ENCODE results near the gene MEF2C. TPM values are rescaled to one million over a fixed set of nuclear protein-coding genes. Genes with fewer than 3 reads are reported as not detected.

MEF2C gene
- polyA plus RNA-seq, 6 donors from 2014 or later, result 402 to 547 (median 433) TPM

DNA sequence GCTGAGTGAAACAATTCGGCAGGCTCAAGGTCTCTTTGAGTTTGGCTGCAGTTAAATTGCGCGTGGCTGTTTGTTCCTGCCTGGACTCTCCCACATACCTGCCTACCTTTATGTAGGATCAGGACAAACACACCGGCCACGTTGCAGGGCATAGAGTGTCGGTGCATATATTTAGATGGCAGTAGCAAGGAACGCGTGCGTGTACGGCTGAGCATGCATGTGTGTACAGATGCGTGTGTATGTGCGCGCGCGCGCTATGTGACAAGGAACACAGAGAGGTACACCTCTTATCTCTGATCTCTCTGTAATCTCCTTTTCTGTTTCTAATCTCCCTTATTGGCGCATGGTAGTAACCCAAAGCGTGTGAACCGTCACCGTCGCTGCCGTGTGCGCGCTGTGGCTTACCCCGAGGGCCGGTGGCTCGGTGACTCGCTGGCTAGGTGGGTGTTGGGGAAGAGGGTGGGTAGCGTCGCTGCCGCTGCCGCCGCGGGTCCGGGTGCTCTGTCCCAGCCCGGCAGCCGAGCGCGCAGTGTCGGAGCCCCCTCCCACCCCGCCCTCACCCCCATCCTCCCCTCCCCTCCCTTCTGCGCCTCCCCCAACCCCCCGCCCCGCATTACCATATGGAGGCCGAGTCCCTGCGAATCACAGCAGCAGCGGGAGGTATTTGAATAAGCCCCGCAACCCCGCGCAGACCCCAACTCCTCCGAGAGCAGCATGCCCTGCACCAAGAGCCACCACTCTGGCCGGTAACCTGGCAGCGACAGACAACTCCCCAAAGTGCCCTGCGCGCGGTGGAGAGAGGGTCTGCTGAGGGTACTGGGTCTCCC lies 204.8 kb downstream of the MEF2C start:
- H3K4me1 Mint-ChIP-seq, result peaks cover 37 to 48% (median 37%) of the 10 kb centered on the region in 3 donors
- peak overlapping the region in 5 of 8 donors; percentile 21 to 75 (median 62) for H3K4me3 Mint-ChIP-seq
- H3K27me3 Mint-ChIP-seq, result peaks cover 69 to 83% (median 76%) of the 10 kb centered on the region in 3 donors
- ATAC-seq (ENCODE audit: low read depth in 2 of 2), result no peak
- peaks cover 13 to 52% (median 29%) of the 10 kb centered on the region in 7 donors for H3K9me3 Mint-ChIP-seq
- no peak for DNase-seq
- peak overlapping the region in 4 of 6 donors; percentile 50 to 97 (median 97) for H3K27ac Mint-ChIP-seq
- H3K36me3 Mint-ChIP-seq, result peaks cover 18 to 28% of the 10 kb centered on the region in 2 donors

DNA sequence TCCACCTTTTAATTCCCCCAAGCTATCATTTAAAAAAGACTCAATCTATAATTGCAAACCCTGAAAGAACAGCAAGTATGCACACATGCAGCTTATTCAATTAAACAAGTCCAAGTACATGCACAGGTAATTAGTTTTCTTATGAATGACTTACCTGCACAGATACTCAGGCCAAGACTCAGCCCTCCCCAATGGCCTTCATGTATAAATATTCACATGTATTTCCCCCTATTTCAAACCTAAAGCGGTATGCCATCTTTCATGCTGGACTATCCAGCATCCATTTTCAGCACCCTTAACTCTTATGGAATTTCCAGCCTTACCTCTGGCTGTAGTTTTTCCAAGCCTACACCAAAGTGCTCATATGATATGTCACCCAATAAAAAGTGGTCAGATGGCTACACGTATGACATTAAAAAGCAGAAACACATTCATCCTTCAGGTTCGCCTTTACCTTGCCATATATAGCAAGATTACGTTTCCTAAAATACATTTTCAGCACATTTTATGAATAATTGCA lies 205.5 kb downstream of the MEF2C start:
- H3K27me3 Mint-ChIP-seq, result peaks cover 66 to 84% (median 72%) of the 10 kb centered on the region in 3 donors
- peaks cover 32 to 48% (median 37%) of the 10 kb centered on the region in 3 donors for H3K4me1 Mint-ChIP-seq
- H3K36me3 Mint-ChIP-seq, result peaks cover 20 to 28% of the 10 kb centered on the region in 2 donors
- ATAC-seq (ENCODE audit: low read depth in 2 of 2) (no peak), DNase-seq (no peak)
- peaks cover 9 to 50% (median 28%) of the 10 kb centered on the region in 7 donors for H3K9me3 Mint-ChIP-seq
- H3K4me3 Mint-ChIP-seq, result peak overlapping the region in 3 of 8 donors; percentile 6 to 72 (median 65)
- H3K27ac Mint-ChIP-seq, result peak overlapping the region in 4 of 6 donors; percentile 46 to 93 (median 70)

DNA sequence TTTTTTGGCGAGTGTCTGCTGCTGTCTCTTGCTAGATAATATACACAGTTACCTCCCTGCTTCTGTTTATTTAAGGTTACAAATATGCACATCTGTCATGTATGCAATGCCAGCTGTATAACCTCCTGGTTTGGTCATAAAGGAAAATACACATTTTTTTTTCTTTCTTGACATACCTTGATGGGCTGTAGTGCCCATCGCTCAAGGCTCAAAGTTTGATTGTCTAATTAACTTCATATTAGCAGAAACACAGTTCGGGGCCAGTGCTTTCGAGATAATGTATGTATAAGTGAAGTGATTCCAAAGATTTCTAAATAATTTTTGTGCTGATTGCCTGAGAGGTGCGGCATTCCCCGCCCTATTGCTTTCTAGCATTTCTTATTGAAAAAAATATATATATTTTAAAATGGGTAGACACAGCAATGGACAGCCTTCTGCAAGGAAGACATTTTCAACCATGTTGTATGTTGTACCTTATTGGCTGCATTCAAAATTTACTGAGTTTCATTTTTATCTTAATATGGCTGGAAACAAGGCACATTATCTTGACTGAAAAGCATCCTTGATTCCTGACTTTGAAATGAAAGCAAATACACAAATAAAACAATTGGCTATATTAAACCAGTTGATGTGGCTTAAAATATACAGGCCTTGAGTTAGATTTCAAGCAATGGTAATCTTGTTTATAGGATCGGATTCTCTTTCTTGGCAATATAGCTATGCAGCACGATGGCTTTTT lies 206.2 kb downstream of the MEF2C start:
- Mint-ChIP-seq H3K27ac (peak overlapping the region in 4 of 6 donors; percentile 3 to 93 (median 60)), H3K36me3 (peaks cover 20 to 28% of the 10 kb centered on the region in 2 donors), H3K9me3 (peaks cover 9 to 55% (median 28%) of the 10 kb centered on the region in 7 donors), H3K4me1 (peaks cover 32 to 48% (median 42%) of the 10 kb centered on the region in 3 donors), H3K27me3 (peaks cover 72 to 90% (median 78%) of the 10 kb centered on the region in 3 donors), H3K4me3 (peak overlapping the region in 7 of 8 donors; percentile 58 to 92 (median 75))
- no peak for ATAC-seq (ENCODE audit: low read depth in 2 of 2)
- no peak for DNase-seq

DNA sequence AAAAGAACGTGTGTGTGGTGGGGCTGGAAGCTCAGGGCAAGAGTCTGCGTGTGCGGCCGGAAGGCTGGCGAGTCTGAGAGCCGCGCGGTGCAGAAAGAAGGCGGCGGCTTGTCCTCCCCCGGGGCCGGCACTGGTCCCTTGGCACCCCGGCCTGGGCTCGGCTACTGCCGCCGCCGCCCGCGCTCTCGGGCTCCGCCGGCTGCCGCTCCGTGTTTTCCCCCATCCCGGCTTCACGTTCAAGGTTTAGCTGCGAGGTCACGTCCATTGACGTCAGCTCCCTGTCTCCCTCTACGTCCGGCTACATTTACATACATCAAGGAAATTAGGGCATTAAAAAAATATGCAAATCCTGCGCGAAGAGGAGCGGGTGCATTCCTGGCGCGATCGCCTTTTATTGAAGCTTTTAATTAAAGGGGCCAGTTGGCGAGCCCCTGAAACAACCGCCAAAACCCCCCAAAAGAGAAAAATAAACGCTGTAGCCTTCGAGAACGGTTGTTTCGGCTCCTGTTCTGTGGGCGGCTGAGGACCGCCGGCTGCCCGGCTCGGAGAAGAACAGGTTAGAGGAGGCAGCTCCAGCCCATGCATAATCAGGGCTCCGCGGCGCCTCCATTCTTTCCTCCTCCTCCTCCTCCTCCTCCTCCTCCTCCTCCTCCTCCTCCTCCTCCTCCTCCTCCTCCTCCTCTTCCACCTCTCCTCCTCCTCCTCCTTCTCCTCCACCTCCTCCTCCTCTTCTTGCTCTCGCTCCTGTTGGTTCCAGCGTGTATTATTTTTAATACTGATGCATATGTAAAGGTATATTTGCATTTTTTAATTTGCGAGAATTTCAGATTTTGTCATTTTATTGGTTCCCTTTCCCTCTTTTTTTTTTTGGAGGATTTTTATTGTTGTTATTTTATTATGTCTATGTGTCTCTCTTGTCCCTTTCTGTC lies 207.0 kb downstream of the MEF2C start:
- peaks cover 20 to 28% of the 10 kb centered on the region in 2 donors for H3K36me3 Mint-ChIP-seq
- peaks cover 9 to 55% (median 35%) of the 10 kb centered on the region in 7 donors for H3K9me3 Mint-ChIP-seq
- ATAC-seq (ENCODE audit: low read depth in 2 of 2) (peak; percentile 40 to 55), DNase-seq (peak; percentile 38)
- peak overlapping the region in 5 of 6 donors; percentile 68 to 96 (median 86) for H3K27ac Mint-ChIP-seq
- peak overlapping the region; percentile 77 to 92 (median 84) for H3K4me3 Mint-ChIP-seq
- peaks cover 32 to 48% (median 43%) of the 10 kb centered on the region in 3 donors for H3K4me1 Mint-ChIP-seq
- H3K27me3 Mint-ChIP-seq, result peaks cover 68 to 88% (median 77%) of the 10 kb centered on the region in 3 donors

DNA sequence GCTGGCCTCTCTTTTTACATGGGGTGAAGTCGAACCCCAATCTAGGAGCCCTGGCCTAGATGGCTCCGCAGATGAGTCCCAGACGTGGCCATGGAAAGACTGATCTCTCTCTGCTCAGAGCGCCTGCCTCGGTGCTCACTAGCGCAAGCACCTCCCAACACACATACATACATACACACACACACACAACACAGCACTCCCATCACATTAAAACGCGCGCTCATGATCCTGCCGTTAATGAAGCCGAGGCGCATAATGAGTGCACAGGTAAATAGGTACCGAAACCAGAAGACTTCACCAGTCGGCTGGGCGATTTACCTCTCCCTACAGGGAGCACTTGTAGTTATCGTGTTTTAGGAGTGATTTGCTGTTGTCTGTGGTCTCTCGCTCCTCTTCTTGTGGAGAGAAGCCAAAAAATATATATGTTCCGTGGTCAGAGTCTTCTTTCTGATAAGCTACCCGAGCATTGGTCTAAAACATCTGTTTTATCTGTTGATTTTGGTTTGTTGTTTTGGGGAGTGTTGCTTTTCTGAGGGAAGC lies 207.7 kb downstream of the MEF2C start:
- peaks cover 32 to 41% (median 39%) of the 10 kb centered on the region in 3 donors for H3K4me1 Mint-ChIP-seq
- H3K27me3 Mint-ChIP-seq, result peaks cover 72 to 86% (median 78%) of the 10 kb centered on the region in 3 donors
- peak overlapping the region in 5 of 6 donors; percentile 68 to 96 (median 86) for H3K27ac Mint-ChIP-seq
- ATAC-seq (ENCODE audit: low read depth in 2 of 2) (peak; percentile 26 to 28), DNase-seq (no peak)
- H3K4me3 Mint-ChIP-seq, result peak overlapping the region; percentile 77 to 92 (median 84)
- H3K36me3 Mint-ChIP-seq, result peaks cover 20 to 28% of the 10 kb centered on the region in 2 donors
- peaks cover 9 to 50% (median 35%) of the 10 kb centered on the region in 7 donors for H3K9me3 Mint-ChIP-seq

DNA sequence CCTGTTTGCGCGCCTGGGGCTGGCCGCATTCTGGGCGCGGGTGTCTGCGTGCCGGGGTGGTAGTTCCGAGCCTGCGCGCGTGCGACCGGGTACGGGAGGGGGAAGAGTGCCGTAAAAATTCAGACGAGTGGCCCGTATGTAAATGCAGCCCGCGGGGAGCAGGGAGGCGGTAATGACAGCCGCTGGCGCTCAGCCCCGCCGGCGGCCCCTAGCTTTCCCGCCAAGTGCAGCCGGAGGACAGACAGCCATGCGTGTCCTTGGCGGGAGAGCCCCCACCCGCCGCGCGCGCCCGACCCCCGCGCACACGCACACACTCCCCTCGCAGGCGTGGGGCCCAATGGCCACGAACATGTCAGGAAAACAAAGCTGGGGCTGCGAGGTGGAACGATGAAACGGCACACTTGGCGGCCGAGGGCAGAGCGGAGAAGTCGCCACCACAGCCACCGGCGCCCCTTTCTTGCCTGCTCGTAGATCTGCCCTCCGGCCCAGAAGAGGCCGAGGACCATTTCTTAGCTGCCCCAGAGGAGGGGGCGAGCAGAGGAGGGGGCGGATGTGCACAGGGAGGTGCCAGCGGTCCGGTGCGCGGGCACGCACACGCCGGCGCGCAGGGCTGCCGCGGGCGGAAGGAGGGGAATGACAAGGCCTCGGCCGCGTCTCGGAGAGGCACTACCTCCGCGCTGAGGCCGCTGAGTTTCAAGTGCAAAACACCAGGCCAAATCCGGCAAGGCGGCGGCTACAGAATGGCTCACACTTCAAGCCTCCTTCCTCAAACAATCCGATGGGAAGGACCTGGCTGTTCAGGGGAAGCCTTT lies 208.4 kb downstream of the MEF2C start:
- Mint-ChIP-seq H3K27ac (peak overlapping the region in 4 of 6 donors; percentile 85 to 94 (median 88)), H3K9me3 (peaks cover 8 to 50% (median 35%) of the 10 kb centered on the region in 7 donors), H3K4me1 (peaks cover 31 to 37% (median 36%) of the 10 kb centered on the region in 3 donors), H3K27me3 (peaks cover 77 to 90% (median 82%) of the 10 kb centered on the region in 3 donors), H3K36me3 (peaks cover 19 to 25% of the 10 kb centered on the region in 2 donors), H3K4me3 (peak overlapping the region; percentile 77 to 92 (median 84))
- ATAC-seq (ENCODE audit: low read depth in 2 of 2) (peak; percentile 47 to 56), DNase-seq (peak; percentile 43)

DNA sequence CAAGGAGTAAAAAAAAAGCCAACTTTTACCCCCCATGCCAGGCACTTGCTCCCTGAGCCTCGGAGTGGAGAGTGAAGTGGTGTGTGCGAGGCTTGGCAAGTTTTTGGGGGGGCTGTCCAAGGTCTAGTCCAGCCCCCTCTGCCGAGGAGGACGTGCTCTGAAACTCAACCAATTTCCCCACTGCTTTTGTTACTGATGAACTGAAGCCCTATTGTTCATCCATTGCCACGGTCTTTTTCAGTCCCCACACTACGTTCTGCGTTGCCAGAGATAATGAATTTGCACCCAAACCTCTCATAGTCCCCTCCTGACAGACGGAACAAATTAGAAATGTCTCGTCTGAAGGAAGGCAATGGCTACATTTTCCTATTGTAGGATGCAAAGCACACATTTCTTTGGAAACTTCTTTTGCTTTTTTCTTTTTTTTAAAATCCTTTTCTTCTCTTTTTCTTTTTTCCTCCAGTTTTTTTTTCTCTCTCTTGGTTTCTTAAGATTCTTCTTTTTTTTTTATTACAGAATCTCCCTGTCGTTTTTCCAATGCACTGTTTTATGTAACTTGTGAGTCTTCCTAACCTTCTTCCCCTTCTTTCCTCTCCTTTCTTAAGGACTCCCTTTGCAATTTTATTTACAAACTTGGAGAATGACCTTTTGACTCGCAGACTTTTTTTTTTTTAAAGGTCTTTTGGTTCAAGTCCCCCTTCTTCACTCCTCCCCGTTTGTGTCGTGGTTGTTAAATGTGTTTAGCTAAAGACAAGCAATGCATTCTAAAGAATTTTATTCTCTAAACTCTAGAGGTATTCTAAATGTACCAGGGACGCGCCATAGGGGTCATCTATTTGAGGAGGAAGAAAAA lies 209.5 kb downstream of the MEF2C start:
- ATAC-seq (ENCODE audit: low read depth in 2 of 2) (no peak), DNase-seq (no peak)
- Mint-ChIP-seq H3K27me3 (peaks cover 76 to 91% (median 82%) of the 10 kb centered on the region in 3 donors), H3K4me3 (peak overlapping the region; percentile 77 to 92 (median 84)), H3K36me3 (peaks cover 15% of the 10 kb centered on the region in 2 donors), H3K27ac (peak overlapping the region in 5 of 6 donors; percentile 86 to 98 (median 93)), H3K4me1 (peaks cover 24 to 35% (median 34%) of the 10 kb centered on the region in 3 donors), H3K9me3 (peaks cover 4 to 39% (median 26%) of the 10 kb centered on the region in 7 donors)

GRCh38 chr5:88672644-88673252 lies 210.2 kb downstream of the MEF2C start:
- H3K27ac Mint-ChIP-seq, result peak overlapping the region in 4 of 6 donors; percentile 86 to 98 (median 92)
- H3K9me3 Mint-ChIP-seq, result peaks cover 4 to 40% (median 28%) of the 10 kb centered on the region in 7 donors
- peaks cover 79 to 91% (median 82%) of the 10 kb centered on the region in 3 donors for H3K27me3 Mint-ChIP-seq
- peaks cover 24 to 39% (median 36%) of the 10 kb centered on the region in 3 donors for H3K4me1 Mint-ChIP-seq
- H3K36me3 Mint-ChIP-seq, result peaks cover 12 to 15% of the 10 kb centered on the region in 2 donors
- DNase-seq, result no peak
- H3K4me3 Mint-ChIP-seq, result peak overlapping the region in 5 of 8 donors; percentile 24 to 92 (median 78)
- ATAC-seq (ENCODE audit: low read depth in 2 of 2), result no peak

GRCh38 chr5:88671505-88672499 lies 211.2 kb downstream of the MEF2C start:
- Mint-ChIP-seq H3K9me3 (peaks cover 4 to 41% (median 25%) of the 10 kb centered on the region in 7 donors), H3K27me3 (peaks cover 81 to 93% (median 84%) of the 10 kb centered on the region in 3 donors), H3K36me3 (peaks cover 10 to 21% of the 10 kb centered on the region in 2 donors), H3K4me1 (peaks cover 31 to 48% (median 46%) of the 10 kb centered on the region in 3 donors), H3K4me3 (peak overlapping the region in 5 of 8 donors; percentile 22 to 75 (median 53)), H3K27ac (peak overlapping the region in 4 of 6 donors; percentile 26 to 95 (median 79))
- DNase-seq (no peak), ATAC-seq (ENCODE audit: low read depth in 2 of 2) (no peak)

Measured in naive B cell (primary cell).